Thyroid gland (tissue), 4 donors: Measurements from ENCODE around the gene TRH.

Experiments
- POLR2A ChIP-seq, 2 donors: fragments of 450-650 bp; IDR thresholded peaks; one replicate each; pipeline ENCODE4 v1.6.1; 2017; ENCODE audit warnings: antibody characterized with exemption in 2 of 2, mild to moderate bottlenecking in 2 of 2, moderate library complexity in 1 of 2
- TF ChIP-seq, protein P1 (sequence below), 6 experiments: fragments of 200-600 bp in 3 of 6; fragments of 450-650 bp in 3 of 6; sonication (generic) in 3 of 6; IDR thresholded peaks; one replicate each; pipeline ENCODE4 v1.5.1; 2016 to 2019; ENCODE audit warnings: antibody characterized with exemption in 6 of 6, mild to moderate bottlenecking in 2 of 6, inconsistent platforms in 1 of 6, moderate library complexity in 1 of 6

- TF ChIP-seq, protein P1, sequence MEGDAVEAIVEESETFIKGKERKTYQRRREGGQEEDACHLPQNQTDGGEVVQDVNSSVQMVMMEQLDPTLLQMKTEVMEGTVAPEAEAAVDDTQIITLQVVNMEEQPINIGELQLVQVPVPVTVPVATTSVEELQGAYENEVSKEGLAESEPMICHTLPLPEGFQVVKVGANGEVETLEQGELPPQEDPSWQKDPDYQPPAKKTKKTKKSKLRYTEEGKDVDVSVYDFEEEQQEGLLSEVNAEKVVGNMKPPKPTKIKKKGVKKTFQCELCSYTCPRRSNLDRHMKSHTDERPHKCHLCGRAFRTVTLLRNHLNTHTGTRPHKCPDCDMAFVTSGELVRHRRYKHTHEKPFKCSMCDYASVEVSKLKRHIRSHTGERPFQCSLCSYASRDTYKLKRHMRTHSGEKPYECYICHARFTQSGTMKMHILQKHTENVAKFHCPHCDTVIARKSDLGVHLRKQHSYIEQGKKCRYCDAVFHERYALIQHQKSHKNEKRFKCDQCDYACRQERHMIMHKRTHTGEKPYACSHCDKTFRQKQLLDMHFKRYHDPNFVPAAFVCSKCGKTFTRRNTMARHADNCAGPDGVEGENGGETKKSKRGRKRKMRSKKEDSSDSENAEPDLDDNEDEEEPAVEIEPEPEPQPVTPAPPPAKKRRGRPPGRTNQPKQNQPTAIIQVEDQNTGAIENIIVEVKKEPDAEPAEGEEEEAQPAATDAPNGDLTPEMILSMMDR (IDR thresholded peaks at IDR 0.05): no peak
- no peak for TF ChIP-seq POLR2A (IDR thresholded peaks at IDR 0.05)
These were observed 9.6 kb downstream of the TRH start for GRCh38 chr3:129984125-129984524.
